Fibroblast of skin of back (primary cell): ENCODE measurements around the gene ZCCHC8. TPM values are rescaled to one million over a fixed set of nuclear protein-coding genes. Genes with fewer than 3 reads are reported as not detected.
"Not testable (repeated sequence)": the region's sequence is repeated elsewhere in the genome, so short reads cannot be mapped to it uniquely, and the experiment has no call there.

Experiments used
- DNase-seq: peaks from one replicate; pipeline ENCODE4 v3.0.0-alpha.2; 2013
- polyA plus RNA-seq, 2 experiments: library from polyadenylated mRNA; unstranded; fragments of 120-200 nt; gene quantifications; one replicate each; pipeline ENCODE4 v1.2.1, GENCODE V29; 2013; ENCODE audit not compliant: insufficient read length in 2 of 2

ZCCHC8 gene
- polyA plus RNA-seq (2013, experiment 1 of 2; ENCODE audit: insufficient read length): 24.9 TPM
- polyA plus RNA-seq (2013, experiment 2 of 2; ENCODE audit: insufficient read length): 17.2 TPM

DNA sequence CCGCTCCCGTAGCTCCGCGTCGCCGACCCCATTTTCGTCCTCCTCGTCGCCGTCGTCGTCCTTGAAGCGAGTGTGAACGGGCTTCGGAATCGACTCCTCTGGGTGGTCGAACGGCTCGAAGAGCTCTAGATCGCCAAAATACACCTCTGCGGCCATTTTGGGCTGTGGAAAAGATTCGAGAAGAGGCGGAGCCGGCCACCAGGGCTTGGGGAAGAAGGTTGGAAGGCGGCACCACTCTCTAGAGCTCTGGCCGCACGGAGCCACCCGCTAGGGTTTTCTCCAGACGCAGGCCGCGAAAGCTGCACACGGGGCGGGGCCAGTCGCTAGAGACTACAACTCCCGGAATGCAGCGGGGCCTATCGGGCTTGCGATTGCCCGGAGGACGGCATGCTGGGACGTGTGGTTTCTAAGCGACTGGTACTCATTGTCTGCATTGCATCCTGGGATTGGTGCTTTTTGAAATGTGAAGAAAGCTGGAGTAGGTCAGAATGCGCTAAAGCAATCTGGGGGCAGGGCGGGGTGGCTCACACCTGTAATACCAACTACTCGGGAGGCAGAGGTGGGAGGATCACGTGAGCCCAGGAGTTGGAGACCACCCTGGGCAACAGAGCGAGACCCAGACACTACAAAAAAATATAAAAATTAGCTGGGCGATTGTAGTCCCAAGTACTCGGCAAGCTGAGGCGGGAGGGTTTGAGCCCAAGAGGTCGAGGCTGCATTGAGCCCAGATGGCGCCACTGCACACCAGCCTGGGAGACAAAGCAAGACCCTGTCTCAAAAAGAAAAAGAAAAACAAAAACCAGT lies at the start of gene ZCCHC8:
Gene ZCCHC8, minus strand, starts transcription at position 248 of the 804 bp plus-strand sequence. Its CDS starts 92 bp downstream, at position 156.
- DNase-seq: peak; percentile 98

- no peak for DNase-seq
Observed at GRCh38 chr12:122547330-122547729, 46.6 kb upstream of the ZCCHC8 start.

- DNase-seq: no peak
Observed at GRCh38 chr12:122545855-122546254, 45.1 kb upstream of the ZCCHC8 start.

DNA sequence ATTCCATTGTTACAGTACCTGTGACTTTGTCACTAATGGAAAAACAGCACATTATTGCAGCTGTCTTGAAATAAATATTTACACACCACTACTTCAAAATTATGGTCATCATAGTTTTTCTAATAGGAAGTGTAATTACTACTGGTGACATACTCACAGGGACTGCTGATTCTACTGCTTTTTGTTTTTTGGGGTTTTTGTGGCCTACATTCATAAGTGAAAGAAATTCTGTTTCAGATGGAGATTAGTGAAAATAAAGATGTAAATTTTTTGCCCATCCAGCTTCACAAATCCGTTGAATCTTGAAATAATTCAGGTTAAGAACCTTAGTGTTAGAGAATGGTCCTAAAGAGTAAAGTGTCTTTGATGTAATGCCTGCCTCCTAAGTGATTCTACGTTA lies 43.8 kb upstream of the ZCCHC8 start:
- DNase-seq: no peak

DNA sequence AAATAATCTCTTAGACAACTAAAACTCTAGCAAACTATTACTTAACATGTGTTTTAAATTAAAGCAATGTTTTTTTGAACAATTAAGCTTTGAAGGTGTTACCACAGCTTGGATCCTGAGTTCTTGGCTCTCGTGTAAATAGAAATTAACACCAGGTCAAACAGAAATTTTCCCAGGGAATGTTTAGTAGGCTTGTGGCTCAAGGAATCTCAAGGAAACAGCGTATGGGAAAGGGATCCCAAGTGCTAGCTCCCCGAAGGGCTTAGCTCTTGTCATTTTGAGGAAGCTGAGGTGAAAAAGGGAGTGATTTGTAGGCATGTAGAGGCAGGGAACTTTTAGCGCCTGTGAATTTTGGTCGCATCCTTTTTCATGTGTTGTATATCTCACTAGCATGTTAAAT lies 37.8 kb upstream of the ZCCHC8 start:
- no peak for DNase-seq

GRCh38 chr12:122537021-122537420 lies 36.3 kb upstream of the ZCCHC8 start:
- DNase-seq: no peak

DNA sequence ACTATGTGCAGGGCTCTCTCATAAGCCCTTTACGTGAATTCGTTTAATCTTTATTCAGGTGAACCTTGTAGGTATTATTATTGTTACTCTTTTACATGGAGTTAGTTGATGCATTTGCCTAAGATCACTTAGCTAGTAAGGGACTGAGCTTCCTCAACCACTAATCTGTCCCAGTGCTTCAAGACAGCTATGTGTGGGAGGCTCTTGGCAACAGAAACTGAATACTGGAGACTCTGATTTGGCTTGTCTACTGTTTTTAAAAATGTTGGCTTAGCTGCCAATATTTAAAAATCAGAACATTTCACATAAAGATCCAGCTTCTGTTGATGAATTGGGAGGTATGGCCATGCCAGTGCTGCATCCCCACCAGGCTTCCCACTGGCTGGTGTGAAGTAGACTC lies 33.1 kb upstream of the ZCCHC8 start:
- DNase-seq: no peak

DNA sequence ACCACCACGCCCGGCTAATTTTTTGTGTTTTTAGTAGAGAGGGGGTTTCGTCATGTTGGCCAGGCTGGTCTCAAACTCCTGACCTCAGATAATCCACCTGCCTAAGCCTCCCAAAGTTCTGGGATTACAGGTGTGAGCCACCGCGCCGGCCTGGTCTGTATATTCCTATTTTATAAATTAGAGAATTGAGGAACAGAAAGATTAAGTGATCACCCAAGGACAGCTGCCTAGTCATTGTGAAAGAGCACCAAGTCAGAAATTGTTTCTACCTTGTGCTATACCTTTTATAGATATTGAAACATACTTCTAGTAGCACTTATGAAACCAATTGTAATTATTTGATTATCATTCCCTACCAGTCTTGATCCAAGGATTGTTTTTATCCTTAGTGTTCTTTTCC lies 28.3 kb upstream of the ZCCHC8 start:
- DNase-seq: no peak

GRCh38 chr12:122528582-122528981 lies 27.9 kb upstream of the ZCCHC8 start:
- DNase-seq: no peak

DNA sequence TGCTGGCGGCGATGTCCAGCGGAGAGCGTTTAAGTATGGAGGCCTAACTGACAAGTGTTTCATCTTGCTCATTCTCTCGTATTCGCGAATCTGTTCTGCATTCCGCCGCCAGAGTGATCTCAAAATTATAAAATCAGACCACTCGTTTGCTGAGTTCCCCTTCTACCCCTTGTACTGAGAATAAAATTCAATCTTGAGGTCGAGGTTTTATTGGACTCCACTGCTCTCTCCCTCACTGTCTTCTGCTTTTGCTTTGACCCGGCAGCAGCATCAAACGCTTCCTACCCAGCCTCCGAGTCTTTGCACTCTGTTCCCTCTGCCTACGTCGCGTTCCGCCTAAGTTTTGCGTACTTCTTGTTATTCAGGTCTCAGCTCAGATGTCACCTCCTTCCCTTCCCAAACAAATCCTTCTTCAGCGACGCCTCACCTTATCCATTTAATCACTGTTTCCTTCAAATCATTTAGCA lies 26.8 kb upstream of the ZCCHC8 start:
- peak; percentile 26 for DNase-seq

- peak; percentile 100 for DNase-seq
Observed at GRCh38 chr12:122526683-122527477, 26.1 kb upstream of the ZCCHC8 start, which contains the start of the genes KNTC1 and RSRC2. Gene KNTC1, plus strand, starts transcription at chr12:122527249. Its CDS starts 2,815 bp downstream, at chr12:122530064. Gene RSRC2, minus strand, starts transcription at chr12:122526936. Its CDS starts 83 bp downstream, at chr12:122526853.

- DNase-seq: no peak
Observed at GRCh38 chr12:122523846-122524718, 23.4 kb upstream of the ZCCHC8 start.

DNA sequence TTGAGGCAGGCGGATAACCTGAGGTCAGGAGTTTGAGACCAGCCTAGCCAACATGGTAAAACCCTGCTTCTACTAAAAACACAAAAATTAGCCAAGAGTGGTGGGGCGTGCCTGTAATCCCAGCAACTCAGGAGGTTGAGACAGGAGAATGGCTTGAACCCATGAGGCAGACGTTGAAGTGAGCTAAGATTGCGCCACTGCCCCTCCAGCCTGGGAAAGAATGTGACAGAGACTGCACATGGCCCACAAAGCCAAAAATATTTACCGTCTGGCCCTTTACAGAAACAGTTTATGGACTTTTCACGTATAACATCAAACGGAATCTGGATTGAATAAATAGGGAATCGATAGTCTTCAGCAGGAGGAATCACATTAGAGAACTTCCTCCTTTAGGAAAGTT lies 22.5 kb upstream of the ZCCHC8 start:
- DNase-seq: peak; percentile 56

DNA sequence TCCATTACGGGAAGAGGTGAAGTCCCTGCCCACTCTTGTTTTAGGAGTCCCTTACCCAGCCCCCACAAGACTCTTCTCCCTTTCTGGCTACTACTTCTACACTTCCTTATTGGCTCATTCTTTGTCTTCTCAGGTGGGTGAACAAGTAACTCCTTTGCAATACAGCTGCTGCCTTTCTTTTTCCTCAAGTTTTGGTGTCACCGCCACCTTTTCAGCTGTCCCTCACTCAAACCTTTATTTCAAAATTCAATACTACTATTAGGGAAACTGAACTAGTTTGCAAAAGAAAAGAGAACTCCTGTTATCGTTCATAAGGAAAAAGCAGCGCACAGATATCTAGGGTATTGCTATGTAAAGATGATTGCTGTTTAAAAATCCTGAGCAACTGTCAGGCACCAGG lies 19.9 kb upstream of the ZCCHC8 start:
- DNase-seq: no peak

DNA sequence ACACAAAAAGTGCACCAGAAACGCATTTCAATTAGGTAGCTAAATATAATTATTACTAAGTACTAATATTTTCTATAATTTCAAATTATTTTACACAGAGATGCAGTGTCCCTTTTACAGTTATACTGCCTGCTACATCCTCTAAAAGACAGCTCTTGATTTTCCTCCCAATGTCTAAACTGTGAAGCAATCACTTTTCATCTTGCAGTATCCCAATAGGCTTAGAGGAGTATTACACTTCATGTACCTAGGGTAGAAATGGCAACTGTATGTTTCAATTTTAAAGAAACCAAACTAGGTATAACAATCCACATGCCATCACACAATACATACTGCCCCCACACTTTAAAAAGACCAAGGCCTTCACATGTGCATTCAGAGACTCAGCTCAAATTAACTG lies 18.7 kb upstream of the ZCCHC8 start:
- DNase-seq: no peak

DNA sequence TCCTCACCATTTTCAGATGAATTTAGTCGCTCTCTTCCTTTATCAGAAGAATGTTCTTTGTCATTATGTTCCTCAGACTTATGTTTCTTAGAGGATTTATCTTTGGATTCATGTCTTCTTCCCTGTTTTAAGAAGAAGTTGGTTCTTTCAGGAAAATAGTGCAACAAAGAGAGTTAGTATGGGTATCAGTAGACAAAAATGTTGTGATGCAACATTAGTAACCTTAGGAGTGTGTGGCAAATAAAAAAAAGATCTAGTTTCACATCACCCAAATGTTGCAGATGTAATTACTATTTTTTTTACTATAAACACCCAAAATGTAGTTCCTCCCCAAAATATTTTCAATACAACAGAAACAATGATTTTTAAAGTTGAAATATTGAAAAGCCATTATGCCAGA lies 18.2 kb upstream of the ZCCHC8 start:
- no peak for DNase-seq

DNA sequence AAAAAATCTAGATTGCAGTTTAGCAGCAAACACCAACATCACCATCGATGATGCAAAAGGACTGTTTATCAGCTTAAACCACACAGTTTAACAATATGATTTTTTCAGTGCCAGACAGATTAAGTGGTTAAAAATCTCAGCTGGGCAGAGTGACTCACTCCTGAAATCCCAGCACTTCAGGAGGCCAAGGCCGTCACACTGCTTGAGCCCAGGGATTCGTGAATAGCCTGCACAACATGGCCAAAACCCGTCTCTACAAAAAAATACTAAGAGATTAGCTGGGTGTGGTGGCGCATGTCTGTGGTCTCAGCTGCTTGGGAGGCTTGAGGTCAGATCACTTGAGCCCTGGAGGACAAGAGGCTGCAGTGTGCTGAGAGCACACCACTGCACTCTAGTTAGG lies 17.1 kb upstream of the ZCCHC8 start:
- peak; percentile 94 for DNase-seq

DNA sequence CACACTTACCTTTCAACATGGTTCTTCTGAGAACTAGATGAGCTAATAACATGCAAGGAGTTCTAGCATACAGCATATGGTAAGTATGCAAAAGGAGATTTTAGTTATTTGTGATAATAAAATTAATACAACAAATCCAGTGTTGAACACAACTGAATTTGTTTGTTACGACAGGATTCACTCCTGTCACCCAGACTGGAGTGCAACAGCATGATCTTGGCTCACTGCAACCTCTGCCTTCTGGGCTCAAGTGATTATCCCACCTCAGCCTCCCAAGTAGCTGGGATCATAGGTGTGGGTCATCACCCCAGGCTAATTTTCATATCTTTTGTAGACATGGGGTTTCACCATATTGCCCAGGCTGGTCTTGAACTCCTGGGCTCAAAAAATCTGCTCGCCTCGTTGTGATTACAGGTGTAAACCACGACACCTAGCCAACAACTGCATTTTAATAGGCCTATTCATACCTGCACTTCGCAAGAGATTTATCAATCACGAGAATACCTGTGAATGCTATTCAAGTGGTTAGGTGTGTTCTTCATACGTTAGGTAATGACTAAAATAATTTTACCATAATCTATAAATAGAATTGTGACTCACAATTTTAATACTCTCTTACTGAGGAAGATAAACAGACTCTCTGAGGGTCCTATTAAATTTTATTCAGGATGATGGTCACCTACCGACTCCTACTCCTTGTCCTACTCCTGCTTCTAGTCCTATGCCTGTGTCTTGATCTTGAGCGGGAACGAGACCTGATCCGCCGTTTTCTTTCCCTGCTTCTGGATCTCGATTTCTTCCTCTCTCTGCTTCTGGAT lies 16.0 kb upstream of the ZCCHC8 start:
- no peak for DNase-seq

DNA sequence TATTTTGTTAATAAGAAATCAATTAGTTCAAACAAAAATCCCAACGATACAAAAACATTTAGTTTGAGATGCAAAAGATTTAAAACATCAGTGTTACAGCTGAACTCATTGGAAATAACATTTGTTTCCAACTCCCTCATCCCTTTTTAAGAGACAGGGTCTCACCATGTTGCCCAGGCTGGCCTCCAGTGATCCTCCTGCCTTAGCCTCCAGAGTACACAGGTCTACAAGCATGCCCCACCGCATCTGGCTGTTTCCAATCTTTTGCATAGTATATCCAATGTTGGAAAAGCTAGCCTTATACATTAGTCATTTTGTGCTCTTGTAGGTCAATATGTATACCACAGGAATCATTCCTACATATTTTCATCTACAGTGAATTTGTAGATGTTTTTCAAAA lies 14.5 kb upstream of the ZCCHC8 start:
- DNase-seq: no peak

- DNase-seq: no peak
Observed at GRCh38 chr12:122513660-122514059, 12.9 kb upstream of the ZCCHC8 start.

DNA sequence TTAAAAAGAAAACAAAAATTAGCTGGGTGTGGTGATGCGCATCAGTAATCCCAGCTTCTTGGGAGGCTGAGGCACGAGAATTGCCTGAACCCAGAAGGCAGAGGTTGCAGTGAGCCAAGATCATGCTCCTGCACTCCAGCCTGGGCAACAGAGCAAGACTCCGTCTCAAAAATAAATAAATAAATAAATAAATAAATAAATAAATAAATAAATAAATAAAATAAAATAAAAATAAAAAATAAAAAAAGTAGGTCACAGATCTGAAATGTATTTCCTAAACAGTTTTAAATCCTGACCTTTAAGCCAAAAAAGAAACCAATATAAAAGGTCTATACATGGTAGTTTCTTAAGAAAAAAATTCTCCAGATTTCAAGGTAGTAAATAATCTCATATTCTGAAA lies 12.3 kb upstream of the ZCCHC8 start:
- DNase-seq: not testable (repeated sequence)
